Neural progenitor cell (in vitro differentiated cells): ENCODE data around the gene RUNX1.

Source experiments
- CTCF ChIP-seq: fragments of 200-600 bp; sonication (generic); IDR thresholded peaks from 2 replicates; pipeline ENCODE4 v1.5.1; 2017; ENCODE audit warnings: antibody characterized with exemption, mild to moderate bottlenecking
- EZH2 ChIP-seq: fragments of 200-600 bp; sonication (generic); IDR thresholded peaks from 2 replicates; pipeline ENCODE4 v1.6.1; 2017; ENCODE audit warnings: antibody characterized with exemption, mild to moderate bottlenecking, moderate library complexity
- EZH2phosphoT487 ChIP-seq: fragments of 200-600 bp; sonication (generic); IDR thresholded peaks from 2 replicates; pipeline ENCODE4 v1.6.1; 2017; ENCODE audit warnings: antibody characterized with exemption

GRCh38 chr21:35011681-35012080 lies 37.4 kb downstream of the RUNX1 start:
- TF ChIP-seq CTCF (no peak), EZH2phosphoT487 (no peak), EZH2 (no peak)
